Right cardiac atrium (tissue), 5 donors: Measurements from ENCODE around the gene DIRAS3. TPM values are rescaled to one million over a fixed set of nuclear protein-coding genes. Genes with fewer than 3 reads are reported as not detected.

Source experiments
- polyA plus RNA-seq: library from polyadenylated mRNA; stranded (reverse); fragments of 200-250 nt; gene quantifications from one replicate; pipeline ENCODE4 v1.2.3, GENCODE V29; 2013
- total RNA-seq, 4 donors: library from RNA; stranded (reverse); fragmentation: NEBNext Ultra II Directional; extraction: Animal tissue kit (Norgen Biotek cat#: 25700); gene quantifications; one replicate each; pipeline ENCODE4 v1.2.1, GENCODE V29; 2021
- donor health status: healthy with polysubstance abuse.
- donor health status: DM: no; HTN: yes; CAD: no.
- donor health status: DM: no; HTN: no; CAD: no.
- donor health status: DM: no; HTN: yes; CAD: no; lungs with severe emphysema.
- donor health status: DM: yes; HTN: yes; CAD: no.

DIRAS3 gene
- total and polyA plus RNA-seq, 5 donors, result 3.0 to 8.7 (median 6.6) TPM

Other genes starting within 250 kb of the DIRAS3 start
- 10 to 100 TPM; 30.1 to 44.9 (median 32.1) TPM for gene GNG12, start 217.2 kb downstream of the DIRAS3 start, total RNA-seq
- 12.2 TPM for gene GNG12, start 217.2 kb downstream of the DIRAS3 start, polyA plus RNA-seq
- 100 to 1,000 TPM in 3 of 4 donors, 10 to 100 TPM in 1; 73.4 to 102 (median 102) TPM for gene WLS, start 181.9 kb upstream of the DIRAS3 start, total RNA-seq
- gene WLS, start 181.9 kb upstream of the DIRAS3 start, polyA plus RNA-seq, result 50.9 TPM